Glomerular endothelial cell (primary cell): ENCODE data around the gene FBXL17. TPM values are rescaled to one million over a fixed set of nuclear protein-coding genes. Genes with fewer than 3 reads are reported as not detected.
A peak's percentile ranks its signal among the peaks of the same experiment; 100 is the strongest.

ENCODE experiments used
- DNase-seq: peaks from one replicate; pipeline ENCODE4 v3.0.0-alpha.2; 2011; ENCODE audit warnings: low read depth, low spot score; ENCODE audit errors: extremely low read depth
- total RNA-seq: library from RNA; depleted of rRNA; stranded (reverse); fragments of >200 nt; gene quantifications from 2 replicates; pipeline ENCODE4 v1.2.3, GENCODE V29; 2015

Gene FBXL17
- total RNA-seq, 1 donor from 2014 or later: 10.6 TPM

- no peak for DNase-seq
Measured at GRCh38 chr5:108255468-108255867, 126.4 kb downstream of the FBXL17 start.

- DNase-seq: peak; percentile 18
Measured at GRCh38 chr5:108251350-108251749, 130.5 kb downstream of the FBXL17 start.

GRCh38 chr5:108249785-108250426 is 132.0 kb downstream of the FBXL17 start:
- no peak for DNase-seq

- DNase-seq: no peak
Measured at GRCh38 chr5:108249095-108249784, 132.7 kb downstream of the FBXL17 start.

GRCh38 chr5:108238936-108239887 is 142.7 kb downstream of the FBXL17 start:
- no peak for DNase-seq

- no peak for DNase-seq
Measured at GRCh38 chr5:108238461-108238860, 143.4 kb downstream of the FBXL17 start.

GRCh38 chr5:108233617-108234155 is 148.2 kb downstream of the FBXL17 start:
- DNase-seq: no peak

- no peak for DNase-seq
Measured at GRCh38 chr5:108232805-108233204, 149.1 kb downstream of the FBXL17 start.

- no peak for DNase-seq
Measured at GRCh38 chr5:108222011-108222410, 159.9 kb downstream of the FBXL17 start.

GRCh38 chr5:108220834-108221233 is 161.1 kb downstream of the FBXL17 start:
- DNase-seq: no peak

GRCh38 chr5:108216890-108217289 is 165.0 kb downstream of the FBXL17 start:
- DNase-seq: peak; percentile 10

- no peak for DNase-seq
Measured at GRCh38 chr5:108214857-108215256, 167.0 kb downstream of the FBXL17 start.

GRCh38 chr5:108212775-108213346 is 169.0 kb downstream of the FBXL17 start:
- DNase-seq: no peak

- DNase-seq: no peak
Measured at GRCh38 chr5:108206707-108207106, 175.2 kb downstream of the FBXL17 start.

- DNase-seq: no peak
Measured at GRCh38 chr5:108201721-108202120, 180.2 kb downstream of the FBXL17 start.

- DNase-seq: no peak
Measured at GRCh38 chr5:108196276-108196675, 185.6 kb downstream of the FBXL17 start.

- no peak for DNase-seq
Measured at GRCh38 chr5:108193021-108193795, 188.7 kb downstream of the FBXL17 start.

GRCh38 chr5:108184940-108185339 is 197.0 kb downstream of the FBXL17 start:
- no peak for DNase-seq

GRCh38 chr5:108181975-108182374 is 199.9 kb downstream of the FBXL17 start:
- no peak for DNase-seq

- no peak for DNase-seq
Measured at GRCh38 chr5:108174286-108174685, 207.6 kb downstream of the FBXL17 start.
